Astrocyte (in vitro differentiated cells and primary cell): ENCODE measurements around the gene PLA2R1. TPM values are rescaled to one million over a fixed set of nuclear protein-coding genes. Genes with fewer than 3 reads are reported as not detected.

ENCODE experiments used
- DNase-seq: peaks from one replicate; pipeline ENCODE4 v3.0.0-alpha.2; 2010; ENCODE audit warnings: low read depth
- FAIRE-seq: peaks from 2 replicates; lab custom pipeline; 2011; peaks lifted over from hg19 to GRCh38; lab: Jason Lieb, UNC
- H2AFZ ChIP-seq: 2 replicates; pipeline ENCODE4 v1.6.0; 2012; ENCODE audit warnings: low read depth, low read length, inconsistent platforms
- H3K27ac ChIP-seq: 2 replicates; pipeline ENCODE4 v1.5.1; 2011; ENCODE audit warnings: low read depth, low read length, inconsistent platforms
- H3K27me3 ChIP-seq: 2 replicates; pipeline ENCODE4 v1.6.0; 2011; ENCODE audit warnings: low read length, inconsistent platforms; ENCODE audit not compliant: insufficient read depth
- H3K36me3 ChIP-seq: 2 replicates; pipeline ENCODE4 v1.5.1; 2011; ENCODE audit warnings: low read length, inconsistent platforms; ENCODE audit not compliant: insufficient read depth
- H3K4me1 ChIP-seq: 2 replicates; pipeline ENCODE4 v1.5.1; 2011; ENCODE audit warnings: low read length, inconsistent platforms; ENCODE audit not compliant: insufficient read depth
- H3K4me2 ChIP-seq: 2 replicates; pipeline ENCODE4 v1.6.0; 2012; ENCODE audit warnings: low read length, inconsistent platforms
- H3K4me3 ChIP-seq: 2 replicates; pipeline ENCODE4 v1.5.1; 2011; ENCODE audit warnings: low read depth, mild to moderate bottlenecking, low read length, inconsistent platforms; ENCODE audit not compliant: insufficient read depth
- H3K79me2 ChIP-seq: 2 replicates; pipeline ENCODE4 v1.6.0; 2012; ENCODE audit warnings: mild to moderate bottlenecking, low read length, inconsistent platforms; ENCODE audit not compliant: insufficient read depth
- H3K9ac ChIP-seq: 2 replicates; pipeline ENCODE4 v1.6.0; 2012; ENCODE audit warnings: mild to moderate bottlenecking, low read length, inconsistent platforms
- H3K9me3 ChIP-seq: 2 replicates; pipeline ENCODE4 v1.5.1; 2012; ENCODE audit warnings: low read depth, mild to moderate bottlenecking, low read length, inconsistent platforms; ENCODE audit not compliant: insufficient read depth
- H4K20me1 ChIP-seq: 2 replicates; pipeline ENCODE4 v1.6.0; 2012; ENCODE audit warnings: low read length, inconsistent platforms; ENCODE audit not compliant: insufficient read depth
- H3K27ac Mint-ChIP-seq: one replicate; pipeline ENCODE4 v1.8.0; 2021; ENCODE audit warnings: mild to moderate bottlenecking, mixed read lengths; ENCODE audit not compliant: unreplicated experiment
- H3K27me3 Mint-ChIP-seq: one replicate; pipeline ENCODE4 v1.8.0; 2021; ENCODE audit warnings: low read depth, mixed read lengths; ENCODE audit not compliant: unreplicated experiment
- H3K36me3 Mint-ChIP-seq: one replicate; pipeline ENCODE4 v1.8.0; 2021; ENCODE audit warnings: low read depth, mixed read lengths; ENCODE audit not compliant: unreplicated experiment
- H3K4me1 Mint-ChIP-seq: one replicate; pipeline ENCODE4 v1.8.0; 2021; ENCODE audit warnings: low read depth, mixed read lengths; ENCODE audit not compliant: unreplicated experiment
- H3K4me3 Mint-ChIP-seq: one replicate; pipeline ENCODE4 v1.8.0; 2021; ENCODE audit warnings: mild to moderate bottlenecking, moderate library complexity, mixed read lengths; ENCODE audit not compliant: unreplicated experiment
- H3K9me3 Mint-ChIP-seq: one replicate; pipeline ENCODE4 v1.8.0; 2021; ENCODE audit warnings: mild to moderate bottlenecking, mixed read lengths; ENCODE audit not compliant: unreplicated experiment
- EZH2 ChIP-seq: IDR thresholded peaks from 2 replicates; pipeline ENCODE4 v1.6.1; 2012; ENCODE audit warnings: mild to moderate bottlenecking, low read length, inconsistent platforms; ENCODE audit not compliant: insufficient read depth
- total RNA-seq: library from RNA; stranded (reverse); gene quantifications from 2 replicates; pipeline ENCODE4 v1.2.1, GENCODE V29; 2021
- TF ChIP-seq, protein P1 (sequence below): IDR thresholded peaks from 2 replicates; pipeline ENCODE4 v1.5.1; 2011; ENCODE audit warnings: low read depth, mild to moderate bottlenecking, inconsistent platforms, low read length, moderate library complexity; ENCODE audit not compliant: insufficient read depth

Gene PLA2R1
- total RNA-seq, 1 donor from 2014 or later: 7.1 TPM

- Histone ChIP-seq H3K79me2 (no peaks in the 10 kb centered on the region), H3K9ac (no peak overlapping the region), H3K4me1 (peaks cover 10% of the 10 kb centered on the region), H3K36me3 (no peaks in the 10 kb centered on the region), H3K27ac (no peak overlapping the region), H3K4me3 (no peak overlapping the region), H4K20me1 (no peaks in the 10 kb centered on the region), H3K27me3 (no peaks in the 10 kb centered on the region), H3K4me2 (peak overlapping the region; percentile 8), H2AFZ (no peak overlapping the region), H3K9me3 (no peaks in the 10 kb centered on the region)
- no peak for FAIRE-seq
- H3K27me3 Mint-ChIP-seq: no peaks in the 10 kb centered on the region
- TF ChIP-seq, protein P1, sequence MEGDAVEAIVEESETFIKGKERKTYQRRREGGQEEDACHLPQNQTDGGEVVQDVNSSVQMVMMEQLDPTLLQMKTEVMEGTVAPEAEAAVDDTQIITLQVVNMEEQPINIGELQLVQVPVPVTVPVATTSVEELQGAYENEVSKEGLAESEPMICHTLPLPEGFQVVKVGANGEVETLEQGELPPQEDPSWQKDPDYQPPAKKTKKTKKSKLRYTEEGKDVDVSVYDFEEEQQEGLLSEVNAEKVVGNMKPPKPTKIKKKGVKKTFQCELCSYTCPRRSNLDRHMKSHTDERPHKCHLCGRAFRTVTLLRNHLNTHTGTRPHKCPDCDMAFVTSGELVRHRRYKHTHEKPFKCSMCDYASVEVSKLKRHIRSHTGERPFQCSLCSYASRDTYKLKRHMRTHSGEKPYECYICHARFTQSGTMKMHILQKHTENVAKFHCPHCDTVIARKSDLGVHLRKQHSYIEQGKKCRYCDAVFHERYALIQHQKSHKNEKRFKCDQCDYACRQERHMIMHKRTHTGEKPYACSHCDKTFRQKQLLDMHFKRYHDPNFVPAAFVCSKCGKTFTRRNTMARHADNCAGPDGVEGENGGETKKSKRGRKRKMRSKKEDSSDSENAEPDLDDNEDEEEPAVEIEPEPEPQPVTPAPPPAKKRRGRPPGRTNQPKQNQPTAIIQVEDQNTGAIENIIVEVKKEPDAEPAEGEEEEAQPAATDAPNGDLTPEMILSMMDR: no peak
- no peak for TF ChIP-seq EZH2
- peak; percentile 64 for DNase-seq
- peak overlapping the region; percentile 41 for H3K27ac Mint-ChIP-seq
- H3K4me3 Mint-ChIP-seq: no peak overlapping the region
- peaks cover 27% of the 10 kb centered on the region for H3K4me1 Mint-ChIP-seq
- peaks cover under 1% of the 10 kb centered on the region for H3K9me3 Mint-ChIP-seq
- peaks cover 7% of the 10 kb centered on the region for H3K36me3 Mint-ChIP-seq
Observed at GRCh38 chr2:160028431-160029269, 33.8 kb downstream of the PLA2R1 start.

- FAIRE-seq: no peak
Observed at GRCh38 chr2:160022162-160022561, 40.3 kb downstream of the PLA2R1 start.

More at GRCh38 chr2:160022162-160022561, 40.3 kb downstream of the PLA2R1 start:
- Histone ChIP-seq H3K27me3 (no peaks in the 10 kb centered on the region), H3K36me3 (peaks cover 2% of the 10 kb centered on the region), H2AFZ (no peak overlapping the region), H3K4me3 (no peak overlapping the region), H4K20me1 (no peaks in the 10 kb centered on the region), H3K79me2 (no peaks in the 10 kb centered on the region), H3K4me1 (no peaks in the 10 kb centered on the region), H3K4me2 (no peak overlapping the region), H3K27ac (no peak overlapping the region), H3K9ac (no peak overlapping the region), H3K9me3 (peaks cover 2% of the 10 kb centered on the region)
- TF ChIP-seq EZH2: no peak
- TF ChIP-seq, protein P1: peak; percentile 16
- Mint-ChIP-seq H3K4me3 (no peak overlapping the region), H3K27ac (no peak overlapping the region), H3K36me3 (peaks cover 31% of the 10 kb centered on the region), H3K9me3 (peaks cover 8% of the 10 kb centered on the region), H3K4me1 (no peaks in the 10 kb centered on the region), H3K27me3 (no peaks in the 10 kb centered on the region)
- no peak for DNase-seq
